GM21717 (cell line): Measurements from ENCODE around the gene SLC38A5.
"Not testable (repeated sequence)": the region's sequence is repeated elsewhere in the genome, so short reads cannot be mapped to it uniquely, and the experiment has no call there.

Experiments
- ATAC-seq: cut with Tn5 transposase; IDR thresholded peaks from one replicate; pipeline ENCODE4 v1.9.1; 2021; ENCODE audit warnings: mild to moderate bottlenecking, moderate library complexity; ENCODE audit not compliant: unreplicated experiment

Gene SLC38A5

GRCh38 chrX:48470833-48471118 lies 716 bp upstream of the SLC38A5 start:
- ATAC-seq, result no peak

GRCh38 chrX:48468693-48469691 lies 1.1 kb downstream of the SLC38A5 start:
- no peak for ATAC-seq

- ATAC-seq, result no peak
Observed at GRCh38 chrX:48468247-48468671, 1.8 kb downstream of the SLC38A5 start.

- no peak for ATAC-seq
Observed at GRCh38 chrX:48467281-48467761, 2.7 kb downstream of the SLC38A5 start.

GRCh38 chrX:48466696-48467095 lies 3.4 kb downstream of the SLC38A5 start:
- ATAC-seq, result no peak

GRCh38 chrX:48465336-48465933 lies 4.6 kb downstream of the SLC38A5 start:
- ATAC-seq, result no peak

GRCh38 chrX:48461830-48462229 lies 8.2 kb downstream of the SLC38A5 start:
- ATAC-seq, result no peak

GRCh38 chrX:48460606-48461005 lies 9.5 kb downstream of the SLC38A5 start:
- ATAC-seq, result no peak

GRCh38 chrX:48460031-48460430 lies 10.0 kb downstream of the SLC38A5 start:
- no peak for ATAC-seq

- no peak for ATAC-seq
Observed at GRCh38 chrX:48459483-48459882, 10.6 kb downstream of the SLC38A5 start.

GRCh38 chrX:48458711-48459110 lies 11.3 kb downstream of the SLC38A5 start:
- ATAC-seq, result no peak

- ATAC-seq, result no peak
Observed at GRCh38 chrX:48456628-48457331, 13.3 kb downstream of the SLC38A5 start.

GRCh38 chrX:48451708-48452107 lies 18.4 kb downstream of the SLC38A5 start:
- no peak for ATAC-seq

GRCh38 chrX:48450076-48450475 lies 20.0 kb downstream of the SLC38A5 start:
- no peak for ATAC-seq

GRCh38 chrX:48447201-48447600 lies 22.9 kb downstream of the SLC38A5 start:
- ATAC-seq, result not testable (repeated sequence)

GRCh38 chrX:48433713-48434112 lies 36.3 kb downstream of the SLC38A5 start:
- not testable (repeated sequence) for ATAC-seq

GRCh38 chrX:48430166-48430565 lies 39.9 kb downstream of the SLC38A5 start:
- not testable (repeated sequence) for ATAC-seq

GRCh38 chrX:48429606-48430005 lies 40.5 kb downstream of the SLC38A5 start:
- ATAC-seq, result not testable (repeated sequence)

- not testable (repeated sequence) for ATAC-seq
Observed at GRCh38 chrX:48427027-48427716, 42.9 kb downstream of the SLC38A5 start.

GRCh38 chrX:48411860-48412259 lies 58.2 kb downstream of the SLC38A5 start, which contains the start of gene SSX4B:
Gene SSX4B, minus strand, starts transcription at chrX:48411960. Its CDS starts 588 bp downstream, at chrX:48411372.
- not testable (repeated sequence) for ATAC-seq
